ENCODE data around the gene ATIC.

The ATIC gene

GRCh38 chr2:215399067-215399716 is 87.3 kb downstream of the ATIC start:
- DNase-seq (ENCODE audit: low read depth), result no peak

Data from HS-27A (cell line).